Tibial nerve (tissue), 4 donors: ENCODE data around the gene RAP2C. TPM values are rescaled to one million over a fixed set of nuclear protein-coding genes. Genes with fewer than 3 reads are reported as not detected.

Experiments
- DNase-seq, 2 donors: peaks; one replicate each; pipeline ENCODE4 v3.0.0-alpha.2; 2019; ENCODE audit warnings: low spot score in 2 of 2
- H3K27ac ChIP-seq, 4 donors: fragments of 200-600 bp; sonication (generic) in 3 of 4; one replicate each; pipeline ENCODE4 v1.5.1; 2017 to 2019; ENCODE audit warnings: mild to moderate bottlenecking in 1 of 4
- H3K27me3 ChIP-seq, 2 donors: fragments of 200-600 bp; sonication (generic) in 1 of 2; one replicate each; pipeline versions ENCODE4 v1.5.1 to v1.6.0; 2017 to 2019
- H3K36me3 ChIP-seq, 3 donors: fragments of 200-600 bp; sonication (generic); one replicate each; pipeline ENCODE4 v1.5.1; 2018 to 2019
- H3K4me1 ChIP-seq, 4 donors: fragments of 200-600 bp; sonication (generic) in 3 of 4; one replicate each; pipeline ENCODE4 v1.5.1; 2017 to 2019
- H3K4me3 ChIP-seq, 4 donors: fragments of 200-600 bp; sonication (generic) in 3 of 4; one replicate each; pipeline ENCODE4 v1.5.1; 2017 to 2019; ENCODE audit warnings: mild to moderate bottlenecking in 1 of 4, moderate library complexity in 1 of 4
- H3K9me3 ChIP-seq, 4 donors: fragments of 200-600 bp; sonication (generic) in 3 of 4; one replicate each; pipeline ENCODE4 v1.5.1; 2017 to 2019
- EP300 ChIP-seq, 2 donors: sonication (generic); formaldehyde crosslinking; IDR thresholded peaks; one replicate each; pipeline ENCODE4 v1.6.1; 2017; ENCODE audit warnings: antibody characterized with exemption in 2 of 2, mild to moderate bottlenecking in 1 of 2
- POLR2A ChIP-seq, 2 donors: fragments of 450-650 bp; IDR thresholded peaks; one replicate each; pipeline ENCODE4 v1.6.1; 2017; ENCODE audit warnings: antibody characterized with exemption in 2 of 2, mild to moderate bottlenecking in 2 of 2, moderate library complexity in 2 of 2
- WGBS, 2 donors: methylation state at CpG; one replicate each; pipeline ENCODE4 v1.1.5; 2018; 5-methylcytosine and 5-hydroxymethylcytosine counted together
- total RNA-seq, 4 donors: library from RNA; depleted of rRNA; stranded (reverse); fragments of >200 nt; gene quantifications; one replicate each; pipeline ENCODE4 v1.1.0, GENCODE V29; 2016
- TF ChIP-seq, protein P1 (sequence below), 5 experiments: fragments of 200-600 bp in 3 of 5; fragments of 450-650 bp in 2 of 5; sonication (generic) in 3 of 5; IDR thresholded peaks; one replicate each; pipeline ENCODE4 v1.5.1; 2016 to 2019; ENCODE audit warnings: antibody characterized with exemption in 5 of 5, mild to moderate bottlenecking in 3 of 5, moderate library complexity in 2 of 5

RAP2C gene
- total RNA-seq, 4 donors from 2014 or later: 15.3 to 21.1 (median 16.5) TPM

DNA sequence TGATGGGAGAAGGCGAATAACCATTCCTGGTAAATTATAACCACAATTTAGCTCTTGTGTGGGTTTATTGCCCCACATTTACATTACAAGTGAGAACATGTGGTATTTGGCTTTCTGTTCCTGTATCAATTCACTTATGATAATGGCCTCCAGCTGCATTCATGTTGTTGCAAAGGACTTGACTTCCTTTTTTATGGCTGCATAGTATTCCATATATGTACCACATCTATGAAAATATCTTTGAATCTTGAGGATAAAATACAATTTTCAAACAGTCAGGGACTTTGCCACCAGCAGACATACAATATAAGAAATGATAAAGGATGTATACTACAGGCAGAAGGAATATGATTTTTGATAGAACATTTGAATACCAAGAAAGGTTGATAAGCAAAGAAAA is 27.3 kb downstream of the RAP2C start:
- no peaks in the 10 kb centered on the region for H3K27me3 ChIP-seq
- TF ChIP-seq, protein P1, sequence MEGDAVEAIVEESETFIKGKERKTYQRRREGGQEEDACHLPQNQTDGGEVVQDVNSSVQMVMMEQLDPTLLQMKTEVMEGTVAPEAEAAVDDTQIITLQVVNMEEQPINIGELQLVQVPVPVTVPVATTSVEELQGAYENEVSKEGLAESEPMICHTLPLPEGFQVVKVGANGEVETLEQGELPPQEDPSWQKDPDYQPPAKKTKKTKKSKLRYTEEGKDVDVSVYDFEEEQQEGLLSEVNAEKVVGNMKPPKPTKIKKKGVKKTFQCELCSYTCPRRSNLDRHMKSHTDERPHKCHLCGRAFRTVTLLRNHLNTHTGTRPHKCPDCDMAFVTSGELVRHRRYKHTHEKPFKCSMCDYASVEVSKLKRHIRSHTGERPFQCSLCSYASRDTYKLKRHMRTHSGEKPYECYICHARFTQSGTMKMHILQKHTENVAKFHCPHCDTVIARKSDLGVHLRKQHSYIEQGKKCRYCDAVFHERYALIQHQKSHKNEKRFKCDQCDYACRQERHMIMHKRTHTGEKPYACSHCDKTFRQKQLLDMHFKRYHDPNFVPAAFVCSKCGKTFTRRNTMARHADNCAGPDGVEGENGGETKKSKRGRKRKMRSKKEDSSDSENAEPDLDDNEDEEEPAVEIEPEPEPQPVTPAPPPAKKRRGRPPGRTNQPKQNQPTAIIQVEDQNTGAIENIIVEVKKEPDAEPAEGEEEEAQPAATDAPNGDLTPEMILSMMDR (IDR thresholded peaks at IDR 0.05): no peak
- TF ChIP-seq EP300 (IDR thresholded peaks at IDR 0.05) (no peak), POLR2A (IDR thresholded peaks at IDR 0.05) (no peak)
- H3K4me3 ChIP-seq: no peak overlapping the region
- no peak overlapping the region for H3K27ac ChIP-seq
- no peaks in the 10 kb centered on the region for H3K36me3 ChIP-seq
- no peaks in the 10 kb centered on the region for H3K4me1 ChIP-seq
- DNase-seq: no peak
- no peaks in the 10 kb centered on the region for H3K9me3 ChIP-seq
- 90 to 100% methylated on average over 1 of the region's 1 CpG for WGBS, 2 donors

DNA sequence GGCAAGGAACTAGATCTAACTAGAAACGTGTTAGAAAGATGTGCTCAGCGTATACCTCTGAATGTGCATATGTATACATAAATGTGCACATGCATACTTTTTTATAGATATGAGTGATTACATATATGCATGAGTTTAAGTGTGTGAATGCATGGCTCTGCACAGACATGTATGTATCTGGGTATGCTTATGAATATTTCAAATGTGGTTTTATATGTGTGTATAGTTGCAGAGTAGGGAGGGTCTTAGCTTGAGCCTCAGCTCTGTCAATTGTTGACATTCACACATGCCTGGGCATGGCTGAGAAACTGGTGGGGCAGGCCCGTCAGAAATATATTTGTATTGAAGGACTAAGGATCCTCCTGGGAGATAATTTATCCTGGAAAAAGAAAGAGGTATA is 31.1 kb downstream of the RAP2C start:
- H3K9me3 ChIP-seq: no peaks in the 10 kb centered on the region
- no peak for TF ChIP-seq POLR2A (IDR thresholded peaks at IDR 0.05)
- TF ChIP-seq, protein P1 (IDR thresholded peaks at IDR 0.05): no peak
- no peak for TF ChIP-seq EP300 (IDR thresholded peaks at IDR 0.05)
- no peak for DNase-seq
- no peaks in the 10 kb centered on the region for H3K4me1 ChIP-seq
- H3K27me3 ChIP-seq: no peaks in the 10 kb centered on the region
- H3K36me3 ChIP-seq: no peaks in the 10 kb centered on the region
- 63 to 92% methylated on average over 3 of the region's 3 CpGs for WGBS, 2 donors
- no peak overlapping the region for H3K27ac ChIP-seq
- no peak overlapping the region for H3K4me3 ChIP-seq

DNA sequence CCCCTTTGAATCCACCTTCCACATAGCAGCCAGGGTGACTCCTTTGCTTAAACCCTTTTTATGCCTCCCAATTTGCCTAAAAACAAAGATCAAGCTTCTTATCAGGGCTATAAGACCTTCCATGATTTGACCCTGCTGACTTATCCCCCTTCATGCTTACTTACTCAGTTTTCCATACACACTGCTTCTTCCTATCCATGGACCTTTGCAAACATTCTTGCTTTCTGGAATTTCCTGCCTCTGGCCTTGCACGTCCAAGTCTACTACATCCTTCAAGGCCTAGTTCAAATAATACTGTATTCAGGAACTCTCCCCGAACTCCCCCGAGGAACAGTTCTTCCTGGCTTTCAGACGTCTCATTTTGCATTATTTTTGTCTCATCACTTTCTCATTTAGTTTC is 31.8 kb downstream of the RAP2C start:
- 34 to 48% methylated on average over 4 of the region's 4 CpGs for WGBS, 2 donors
- no peak for TF ChIP-seq POLR2A (IDR thresholded peaks at IDR 0.05)
- TF ChIP-seq, protein P1 (IDR thresholded peaks at IDR 0.05): no peak
- no peak for TF ChIP-seq EP300 (IDR thresholded peaks at IDR 0.05)
- Histone ChIP-seq H3K9me3 (no peaks in the 10 kb centered on the region), H3K27me3 (no peaks in the 10 kb centered on the region), H3K27ac (no peak overlapping the region), H3K4me3 (no peak overlapping the region), H3K4me1 (no peaks in the 10 kb centered on the region), H3K36me3 (no peaks in the 10 kb centered on the region)
- no peak for DNase-seq

DNA sequence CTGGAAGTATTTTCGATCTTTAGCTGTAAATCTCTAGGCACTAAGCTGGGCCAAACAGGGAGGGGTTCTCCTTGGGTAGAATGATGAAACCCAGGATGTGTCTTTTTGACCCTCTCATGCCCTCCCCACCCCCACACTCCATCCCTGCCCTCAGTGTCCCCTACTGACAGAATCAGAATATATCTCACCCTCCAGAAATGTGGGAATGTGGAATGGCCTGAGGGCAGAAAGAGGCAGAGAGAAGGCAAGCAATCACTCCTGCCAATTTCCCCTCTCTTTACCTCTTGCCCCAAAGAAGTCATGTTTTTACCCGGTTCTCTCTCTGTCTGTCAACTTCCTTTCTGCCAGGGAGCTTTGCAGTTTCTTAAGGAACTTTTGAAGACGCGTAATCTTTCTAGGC is 34.4 kb downstream of the RAP2C start:
- Histone ChIP-seq H3K27ac (no peak overlapping the region), H3K27me3 (no peaks in the 10 kb centered on the region), H3K9me3 (no peaks in the 10 kb centered on the region), H3K4me3 (no peak overlapping the region), H3K36me3 (no peaks in the 10 kb centered on the region), H3K4me1 (no peaks in the 10 kb centered on the region)
- no peak for DNase-seq
- TF ChIP-seq EP300 (IDR thresholded peaks at IDR 0.05) (no peak), POLR2A (IDR thresholded peaks at IDR 0.05) (no peak)
- TF ChIP-seq, protein P1 (IDR thresholded peaks at IDR 0.05): no peak
- 71% methylated on average over 4 of the region's 4 CpGs for WGBS, 2 donors

DNA sequence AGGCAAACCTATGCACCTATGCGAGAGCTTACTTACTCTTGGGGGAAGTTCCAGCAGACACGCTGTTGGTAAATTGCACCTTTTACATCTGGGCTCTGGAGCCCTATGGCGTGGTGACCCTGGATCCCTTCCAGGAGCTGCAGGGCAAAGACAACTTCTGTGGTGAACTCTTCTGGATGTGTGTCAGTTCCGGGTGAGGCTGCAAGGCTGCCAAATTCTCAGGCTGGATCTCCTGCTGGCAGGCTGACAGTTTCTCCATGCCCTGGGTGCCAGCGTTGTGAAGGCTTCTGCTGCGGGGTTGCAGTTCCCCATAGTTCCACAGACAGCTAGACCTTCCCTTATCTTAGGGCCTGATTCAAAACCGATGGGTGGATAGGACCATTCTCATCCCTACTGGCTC is 37.9 kb downstream of the RAP2C start:
- H3K4me3 ChIP-seq: no peak overlapping the region
- no peak overlapping the region for H3K27ac ChIP-seq
- TF ChIP-seq POLR2A (IDR thresholded peaks at IDR 0.05) (no peak), EP300 (IDR thresholded peaks at IDR 0.05) (no peak)
- TF ChIP-seq, protein P1 (IDR thresholded peaks at IDR 0.05): no peak
- WGBS, 2 donors: 79 to 91% methylated on average over 3 to 7 of the region's 7 CpGs
- no peaks in the 10 kb centered on the region for H3K27me3 ChIP-seq
- no peaks in the 10 kb centered on the region for H3K4me1 ChIP-seq
- H3K9me3 ChIP-seq: no peaks in the 10 kb centered on the region
- DNase-seq: no peak
- H3K36me3 ChIP-seq: no peaks in the 10 kb centered on the region
